Stimulated activated CD4-positive, alpha-beta T cell treated with anti-CD3 and anti-CD28 coated beads, Interleukin-12 subunit alpha, Interleukin-12 subunit beta, amount 100 ng/mL, for 24 hours (primary cell): Measurements from ENCODE around the gene WWC1.
"Not testable (repeated sequence)": the region's sequence is repeated elsewhere in the genome, so short reads cannot be mapped to it uniquely, and the experiment has no call there.

Experiments
- DNase-seq, 2 experiments: peaks; one replicate each; pipeline ENCODE4 v3.0.0-alpha.2; 2020; ENCODE audit warnings: low read depth in 2 of 2

The WWC1 gene

GRCh38 chr5:168332042-168332441 lies 40.6 kb downstream of the WWC1 start:
- DNase-seq: no peak

GRCh38 chr5:168334280-168334679 lies 42.8 kb downstream of the WWC1 start:
- DNase-seq: no peak

- DNase-seq: no peak
These were observed 43.2 kb downstream of the WWC1 start for GRCh38 chr5:168334695-168335094.

GRCh38 chr5:168337361-168337760 lies 45.9 kb downstream of the WWC1 start:
- DNase-seq: no peak

- no peak for DNase-seq
These were observed 47.8 kb downstream of the WWC1 start for GRCh38 chr5:168339109-168339771.

GRCh38 chr5:168339772-168340140 lies 48.3 kb downstream of the WWC1 start:
- not testable (repeated sequence) for DNase-seq

- no peak for DNase-seq
These were observed 49.0 kb downstream of the WWC1 start for GRCh38 chr5:168340487-168340886.

- no peak for DNase-seq
These were observed 49.7 kb downstream of the WWC1 start for GRCh38 chr5:168341178-168341577.

GRCh38 chr5:168342151-168342825 lies 50.8 kb downstream of the WWC1 start:
- DNase-seq: no peak

GRCh38 chr5:168342985-168343384 lies 51.5 kb downstream of the WWC1 start:
- no peak for DNase-seq

- no peak for DNase-seq
These were observed 55.0 kb downstream of the WWC1 start for GRCh38 chr5:168346417-168346816.

GRCh38 chr5:168347368-168348083 lies 56.1 kb downstream of the WWC1 start:
- DNase-seq: no peak

GRCh38 chr5:168348084-168348414 lies 56.6 kb downstream of the WWC1 start:
- no peak for DNase-seq

GRCh38 chr5:168350315-168350714 lies 58.9 kb downstream of the WWC1 start:
- no peak for DNase-seq

- no peak for DNase-seq
These were observed 61.9 kb downstream of the WWC1 start for GRCh38 chr5:168353216-168353957.

GRCh38 chr5:168354397-168354796 lies 63.0 kb downstream of the WWC1 start:
- no peak for DNase-seq

- no peak for DNase-seq
These were observed 64.7 kb downstream of the WWC1 start for GRCh38 chr5:168356171-168356570.

GRCh38 chr5:168356592-168356991 lies 65.1 kb downstream of the WWC1 start:
- no peak for DNase-seq

GRCh38 chr5:168357876-168358275 lies 66.4 kb downstream of the WWC1 start:
- DNase-seq: no peak

- no peak for DNase-seq
These were observed 68.5 kb downstream of the WWC1 start for GRCh38 chr5:168359820-168360460.

GRCh38 chr5:168360521-168361285 lies 69.3 kb downstream of the WWC1 start:
- no peak for DNase-seq
